Measurements from ENCODE around the gene RNF169.

- no peak for TF ChIP-seq POLR2A (IDR thresholded peaks at IDR 0.05; ENCODE audit: low read depth)
- no peak for TF ChIP-seq CTCF (IDR thresholded peaks at IDR 0.05)
These were observed 57.6 kb downstream of the RNF169 start for GRCh38 chr11:74806267-74806666.
